ENCODE data around the gene SERINC2. TPM values are rescaled to one million over a fixed set of nuclear protein-coding genes. Genes with fewer than 3 reads are reported as not detected.

SERINC2 gene
- total and polyA plus RNA-seq, 9 of the 15 experiments (the other 6 are each of a cell fraction or from before 2014, with no cell fraction given), result 0.07 to 1.2 (median 0.70) TPM; not detected in 2

- TF ChIP-seq MLLT1 (IDR thresholded peaks at IDR 0.05), result no peak
- no peak for TF ChIP-seq HEY1 (CRISPR knock-in tag; IDR thresholded peaks at IDR 0.05; ENCODE audit: borderline replicate concordance)
- no peak for TF ChIP-seq HMG20B (CRISPR knock-in tag; IDR thresholded peaks at IDR 0.05)
- TF ChIP-seq SRSF1 (IDR thresholded peaks at IDR 0.05; ENCODE audit: low read depth, low read length), result no peak
- TF ChIP-seq ZNF668 (CRISPR knock-in tag; IDR thresholded peaks at IDR 0.05), result no peak
- TF ChIP-seq ZNF717 (CRISPR knock-in tag; IDR thresholded peaks at IDR 0.05), result no peak
- no peak for TF ChIP-seq GTF3C2 (IDR thresholded peaks at IDR 0.05; ENCODE audit: borderline replicate concordance, extremely low read depth, insufficient read length)
- TF ChIP-seq ZNF695 (CRISPR knock-in tag; IDR thresholded peaks at IDR 0.05), result no peak
- TF ChIP-seq GTF2B (IDR thresholded peaks at IDR 0.05; ENCODE audit: extremely low read depth, insufficient read length), result no peak
- no peak for TF ChIP-seq STAT5A (IDR thresholded peaks at IDR 0.05; ENCODE audit: borderline replicate concordance, low read length)
Observed at GRCh38 chr1:31458287-31458896, 45.4 kb downstream of the SERINC2 start (continued).

Measured in K562 (cell line).